T-cell (primary cell): ENCODE measurements around the gene FASTKD1. TPM values are rescaled to one million over a fixed set of nuclear protein-coding genes. Genes with fewer than 3 reads are reported as not detected.
"Not testable (repeated sequence)": the region's sequence is repeated elsewhere in the genome, so short reads cannot be mapped to it uniquely, and the experiment has no call there.

Experiments used
- ATAC-seq, 4 experiments: fragments of 200-7000 bp in 3 of 4; fragments of 150-1000 bp in 1 of 4; cut with Tn5 transposase; replicated peaks in 1 of 4; 1 replicate in 3 of 4; 2 replicates in 1 of 4; pipeline ENCODE4 v1.10.0; 2021; ENCODE audit warnings: moderate library complexity in 3 of 4, mild to moderate bottlenecking in 2 of 4, moderate number of reproducible peaks in 1 of 4
- CTCF ChIA-PET, 2 donors: fragments of 300-600 bp; sonication (Branson Sonifier 250); formaldehyde crosslinking; loops; one replicate each; lab custom pipeline; 2022; ENCODE audit warnings: antibody characterized with exemption in 2 of 2; lab: Charles Lee
- POLR2A ChIA-PET, 2 donors: fragments of 300-600 bp; sonication (Branson Sonifier 250); formaldehyde crosslinking; loops; one replicate each; lab custom pipeline; 2022; ENCODE audit warnings: antibody characterized with exemption in 2 of 2; lab: Charles Lee
- DNase-seq, 35 experiments: peaks; one replicate each; pipeline versions ENCODE4 v3.0.0 to v3.0.0-alpha.2; 2013 to 2023
- H3K27ac ChIP-seq: one replicate; pipeline ENCODE4 v1.5.1; 2013; ENCODE audit warnings: low read length
- H3K27me3 ChIP-seq, 2 experiments: replicated peaks in 1 of 2; 1 replicate in 1 of 2; 2 replicates in 1 of 2; pipeline versions ENCODE4 v1.6.1 to v1.7.0; 2013; ENCODE audit warnings: low read length in 1 of 2, mixed read lengths in 1 of 2; ENCODE audit not compliant: control insufficient read depth in 2 of 2, insufficient read depth in 2 of 2; ENCODE audit errors: extremely low read depth in 1 of 2
- H3K36me3 ChIP-seq, 2 donors: 1 replicate in 1 of 2; 2 replicates in 1 of 2; pipeline versions ENCODE4 v1.6.1 to v1.7.0; 2013; ENCODE audit warnings: low read length in 1 of 2; ENCODE audit not compliant: control insufficient read depth in 2 of 2, insufficient read depth in 1 of 2; ENCODE audit errors: extremely low read depth in 1 of 2
- H3K4me1 ChIP-seq, 2 experiments: 1 replicate in 1 of 2; 2 replicates in 1 of 2; pipeline versions ENCODE4 v1.6.1 to v1.7.0; 2013; ENCODE audit warnings: low read length in 2 of 2, mixed read lengths in 1 of 2; ENCODE audit not compliant: insufficient read depth in 2 of 2, control insufficient read depth in 1 of 2; ENCODE audit errors: extremely low read depth in 1 of 2
- H3K4me3 ChIP-seq, 2 donors: 1 replicate in 1 of 2; 2 replicates in 1 of 2; pipeline versions ENCODE4 v1.5.1 to v1.7.0; 2013; ENCODE audit warnings: mild to moderate bottlenecking in 2 of 2, low read length in 1 of 2, moderate library complexity in 1 of 2; ENCODE audit not compliant: control insufficient read depth in 1 of 2; ENCODE audit errors: extremely low read depth in 1 of 2
- H3K9me3 ChIP-seq: 2 replicates; pipeline ENCODE4 v1.7.0; 2013
- H3K27ac Mint-ChIP-seq, 2 donors: one replicate each; pipeline ENCODE4 v1.8.0; 2020 to 2021; ENCODE audit warnings: mild to moderate bottlenecking in 2 of 2, mixed read lengths in 2 of 2
- H3K27me3 Mint-ChIP-seq, 2 donors: one replicate each; pipeline ENCODE4 v1.8.0; 2021 to 2022; ENCODE audit warnings: mixed read lengths in 2 of 2
- H3K36me3 Mint-ChIP-seq: one replicate; pipeline ENCODE4 v1.8.0; 2021; ENCODE audit warnings: mixed read lengths
- H3K4me1 Mint-ChIP-seq, 3 donors: one replicate each; pipeline ENCODE4 v1.8.0; 2020 to 2022; ENCODE audit warnings: mixed read lengths in 3 of 3, mild to moderate bottlenecking in 1 of 3
- H3K4me3 Mint-ChIP-seq, 3 donors: one replicate each; pipeline ENCODE4 v1.8.0; 2020 to 2022; ENCODE audit warnings: mild to moderate bottlenecking in 3 of 3, mixed read lengths in 3 of 3, moderate library complexity in 3 of 3
- H3K9me3 Mint-ChIP-seq, 3 donors: one replicate each; pipeline ENCODE4 v1.8.0; 2020 to 2022; ENCODE audit warnings: mixed read lengths in 3 of 3
- WGBS: methylation state at CpG from one replicate; pipeline ENCODE4 v1.1.5; 2013; ENCODE audit warnings: missing lambda C conversion rate; ENCODE audit not compliant: insufficient coverage; 5-methylcytosine and 5-hydroxymethylcytosine counted together
- total RNA-seq, 35 experiments: library from RNA in 6 of 35; stranded (reverse) in 6 of 35; fragments of 120-200 nt in 1 of 35; gene quantifications; one replicate each; pipeline versions ENCODE4 v1.2.1 to v1.2.4 and lab custom pipeline; 2013 to 2026

FASTKD1 gene
- total RNA-seq, 5 donors from 2014 or later (not counting 1 experiment from before 2014, with no cell fraction given): 17.6 to 26.8 (median 25.2) TPM

GRCh38 chr2:169585673-169586072 is 12.0 kb upstream of the FASTKD1 start:
- CTCF ChIA-PET: interaction anchor here (0.9 to 1.5 kb wide), 3 partner anchors 13 to 241 kb away, joined by 3 read pairs; partner anchors contain the start of gene UBR3 (in 1 of the 2)

GRCh38 chr2:169584005-169584877 is 10.6 kb upstream of the FASTKD1 start, which contains the start of gene PPIG:
Gene PPIG, plus strand, starts transcription at chr2:169584351. Its CDS starts 19,691 bp downstream, at chr2:169604042.
- H3K27me3 ChIP-seq: no peaks in the 10 kb centered on the region
- DNase-seq (peak; percentile 69 to 96 (median 87)), ATAC-seq (peak; percentile 88 to 97 (median 94))
- ChIA-PET POLR2A (interaction anchor here (0.6 to 2.7 kb wide), 12 partner anchors 11 to 481 kb away, joined by 3 to 34 read pairs (median 4); partner anchors contain the start of genes FASTKD1 (in 2 of the 2), BBS5 (in 1 of the 2), CFAP210 (in 1 of the 2) and PHOSPHO2 (in 1 of the 2)), CTCF (interaction anchor here (0.6 to 1.5 kb wide), 6 partner anchors 11 to 368 kb away, joined by 3 to 10 read pairs (median 4); partner anchors contain the start of genes FASTKD1 (in 1 of the 2) and UBR3 (in 1 of the 2))
- peak within 1 kb of the TSS; percentile 99 for H3K27ac ChIP-seq
- H3K4me3 ChIP-seq: peak within 1 kb of the TSS; percentile 92 to 98
- peaks cover 36 to 47% (median 39%) of the 10 kb centered on the region in 3 donors for H3K4me1 Mint-ChIP-seq
- no peaks in the 10 kb centered on the region for H3K27me3 Mint-ChIP-seq
- H3K36me3 ChIP-seq: no peaks in the 10 kb centered on the region
- peak within 1 kb of the TSS; percentile 99 for H3K4me3 Mint-ChIP-seq
- H3K36me3 Mint-ChIP-seq: peaks cover 4% of the 10 kb centered on the region
- under 1% methylated on average over 39 of the region's 49 CpGs for WGBS
- peaks cover 16 to 29% of the 10 kb centered on the region in 2 experiments for H3K4me1 ChIP-seq
- peaks cover 2 to 3% (median 3%) of the 10 kb centered on the region in 3 donors for H3K9me3 Mint-ChIP-seq
- peak within 1 kb of the TSS; percentile 98 to 99 for H3K27ac Mint-ChIP-seq
- no peaks in the 10 kb centered on the region for H3K9me3 ChIP-seq

More at GRCh38 chr2:169585673-169586072, 12.0 kb upstream of the FASTKD1 start:
- H3K36me3 ChIP-seq: no peaks in the 10 kb centered on the region
- ATAC-seq: no peak
- no peaks in the 10 kb centered on the region for H3K27me3 ChIP-seq
- Mint-ChIP-seq H3K27ac (peak overlapping the region; percentile 98 to 99), H3K9me3 (peaks cover 2 to 3% (median 3%) of the 10 kb centered on the region in 3 donors), H3K4me3 (peak overlapping the region; percentile 99), H3K36me3 (peaks cover 8% of the 10 kb centered on the region), H3K27me3 (no peaks in the 10 kb centered on the region), H3K4me1 (peaks cover 49 to 61% (median 52%) of the 10 kb centered on the region in 3 donors)
- H3K4me3 ChIP-seq: peak overlapping the region; percentile 92 to 98
- WGBS: 14% methylated on average over 2 of the region's 7 CpGs
- DNase-seq: no peak
- no peaks in the 10 kb centered on the region for H3K9me3 ChIP-seq
- POLR2A ChIA-PET: interaction anchor here (0.6 to 2.7 kb wide), 3 partner anchors 13 to 108 kb away, joined by 5 to 34 read pairs (median 18); partner anchors contain the start of genes CFAP210 (in 1 of the 2), FASTKD1 (in 1 of the 2) and PHOSPHO2 (in 1 of the 2)
- peaks cover 16 to 33% of the 10 kb centered on the region in 2 experiments for H3K4me1 ChIP-seq
- peak overlapping the region; percentile 99 for H3K27ac ChIP-seq

DNA sequence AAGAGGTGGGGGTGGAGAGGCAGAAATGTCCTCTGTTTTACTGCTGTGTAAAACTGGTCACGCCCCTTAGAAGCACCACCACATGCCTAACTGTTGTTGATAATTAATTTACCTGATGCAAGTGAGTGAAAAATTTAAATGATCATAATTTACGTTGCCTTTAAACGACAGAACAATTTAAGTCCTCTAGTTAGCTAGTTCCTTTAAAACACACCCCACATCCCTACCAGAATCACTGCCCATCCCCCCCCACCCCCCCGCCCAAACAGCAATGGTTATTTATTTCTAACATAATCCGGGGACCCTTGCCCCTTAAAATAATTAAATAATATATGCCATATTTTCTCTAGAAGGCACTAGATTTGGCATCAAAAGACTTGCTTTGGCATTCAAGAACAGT is 9.9 kb upstream of the FASTKD1 start:
- CTCF ChIA-PET: interaction anchor here in 1 of 2 donors (0.6 kb wide), 1 partner anchor 368 kb away, joined by 7 read pairs; no protein-coding TSS in a partner anchor
- peak overlapping the region; percentile 99 for H3K27ac ChIP-seq
- H3K4me1 Mint-ChIP-seq: peaks cover 30 to 40% (median 34%) of the 10 kb centered on the region in 3 donors

GRCh38 chr2:169582552-169583266 is 9.0 kb upstream of the FASTKD1 start:
- not testable (repeated sequence) for H3K27ac ChIP-seq, H3K27me3 ChIP-seq, H3K4me3 ChIP-seq, H3K27me3 Mint-ChIP-seq, DNase-seq, H3K9me3 Mint-ChIP-seq, H3K36me3 Mint-ChIP-seq, ATAC-seq, H3K9me3 ChIP-seq, H3K36me3 ChIP-seq
- H3K4me1 Mint-ChIP-seq: peaks cover 25 to 34% (median 30%) of the 10 kb centered on the region in 3 donors
- peak overlapping the region in 1 of 2 donors; percentile 27 for H3K27ac Mint-ChIP-seq
- peak overlapping the region in 2 of 3 donors; percentile 37 to 39 for H3K4me3 Mint-ChIP-seq
- H3K4me1 ChIP-seq: peaks cover 16 to 22% of the 10 kb centered on the region in 2 experiments
- ChIA-PET CTCF (interaction anchor here in 1 of 2 donors (1.3 kb wide), 1 partner anchor 9 kb away, joined by 3 read pairs; the partner anchor contains the start of gene FASTKD1), POLR2A (interaction anchor here (1.4 to 2.7 kb wide), 2 partner anchors 10 to 13 kb away, joined by 4 to 34 read pairs; partner anchors contain the start of gene FASTKD1 (in 1 of the 2))
- WGBS: no CpG with 5 or more reads among the region's 10 CpGs

More for the DNA sequence above, 9.9 kb upstream of the FASTKD1 start:
- H3K4me3 Mint-ChIP-seq: peak overlapping the region; percentile 99
- Histone ChIP-seq H3K4me1 (peaks cover 16 to 26% of the 10 kb centered on the region in 2 experiments), H3K36me3 (no peaks in the 10 kb centered on the region), H3K27me3 (no peaks in the 10 kb centered on the region), H3K9me3 (no peaks in the 10 kb centered on the region), H3K4me3 (no peak overlapping the region)
- H3K36me3 Mint-ChIP-seq: no peaks in the 10 kb centered on the region
- DNase-seq (no peak), ATAC-seq (no peak)
- H3K27ac Mint-ChIP-seq: peak overlapping the region in 1 of 2 donors; percentile 27
- peaks cover 2 to 3% (median 3%) of the 10 kb centered on the region in 3 donors for H3K9me3 Mint-ChIP-seq
- POLR2A ChIA-PET: interaction anchor here (0.6 to 2.7 kb wide), 4 partner anchors 10 to 102 kb away, joined by 4 to 34 read pairs (median 10); partner anchors contain the start of gene FASTKD1 (in 2 of the 2)
- WGBS: 100% methylated on average over 2 of the region's 5 CpGs
- H3K27me3 Mint-ChIP-seq: no peaks in the 10 kb centered on the region

GRCh38 chr2:169579044-169579443 is 5.4 kb upstream of the FASTKD1 start:
- Mint-ChIP-seq H3K36me3 (no peaks in the 10 kb centered on the region), H3K4me1 (peaks cover 3 to 4% (median 3%) of the 10 kb centered on the region in 3 donors), H3K9me3 (peaks cover 2 to 3% (median 2%) of the 10 kb centered on the region in 3 donors), H3K4me3 (no peak overlapping the region), H3K27ac (no peak overlapping the region), H3K27me3 (no peaks in the 10 kb centered on the region)
- Histone ChIP-seq H3K4me3 (no peak overlapping the region), H3K9me3 (no peaks in the 10 kb centered on the region), H3K36me3 (no peaks in the 10 kb centered on the region), H3K4me1 (peaks cover 0 to 1% of the 10 kb centered on the region in 2 experiments), H3K27ac (no peak overlapping the region), H3K27me3 (no peaks in the 10 kb centered on the region)
- ATAC-seq (no peak), DNase-seq (no peak)
- ChIA-PET POLR2A (interaction anchor here in 1 of 2 donors (0.5 kb wide), 1 partner anchor 282 kb away, joined by 10 read pairs; no protein-coding TSS in a partner anchor), CTCF (interaction anchor here (0.7 kb wide), 3 partner anchors 20 to 1300 kb away, joined by 4 read pairs; no protein-coding TSS in a partner anchor)
- 87% methylated on average over 4 of the region's 6 CpGs for WGBS
